GM18907 (cell line): ENCODE measurements around the gene UBC.

Experiments used
- ATAC-seq: cut with Tn5 transposase; IDR thresholded peaks from one replicate; pipeline ENCODE4 v1.9.1; 2021; ENCODE audit warnings: mild to moderate bottlenecking, moderate library complexity; ENCODE audit not compliant: unreplicated experiment

UBC gene

DNA sequence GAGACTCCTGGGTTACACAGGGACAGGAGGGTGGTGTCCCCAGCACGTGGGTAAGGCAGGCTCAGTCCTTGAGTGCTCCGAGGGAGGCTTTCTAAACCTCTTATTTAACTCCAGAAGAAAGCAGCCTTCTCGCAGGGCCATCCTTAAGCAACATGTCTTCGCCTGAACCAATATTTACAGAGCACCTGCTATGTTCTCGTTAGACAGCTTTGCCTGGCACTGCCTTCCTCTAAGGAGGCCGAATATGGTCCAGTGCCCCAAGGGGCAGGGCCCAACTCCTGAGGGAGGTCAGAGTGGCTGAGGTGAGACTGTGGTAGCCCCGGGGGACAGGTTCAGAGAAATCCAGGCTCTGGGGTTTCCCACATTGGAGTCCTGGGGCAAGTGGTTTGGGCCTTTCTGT lies 48.7 kb downstream of the UBC start:
- ATAC-seq: no peak

DNA sequence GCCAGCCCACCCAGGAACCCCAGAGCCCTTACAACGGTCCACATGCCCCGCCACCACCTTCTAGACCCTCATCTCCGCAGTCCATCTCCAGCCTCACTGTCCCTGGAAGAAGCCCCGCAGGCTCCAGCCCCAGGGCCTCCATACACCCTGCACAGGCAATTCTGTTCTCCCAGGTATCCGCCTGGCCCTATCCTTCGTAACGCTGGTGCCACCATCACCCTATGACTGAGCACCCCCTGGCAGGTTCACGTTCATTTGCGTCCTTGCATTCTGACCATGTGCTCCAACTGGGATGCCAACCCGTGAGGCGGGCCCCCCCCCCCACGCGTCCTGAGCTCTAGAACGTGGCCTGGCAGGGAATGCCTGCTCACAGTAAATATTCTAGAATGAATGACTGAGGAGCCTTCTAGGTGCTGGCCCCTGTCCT lies 50.1 kb downstream of the UBC start:
- ATAC-seq: no peak

DNA sequence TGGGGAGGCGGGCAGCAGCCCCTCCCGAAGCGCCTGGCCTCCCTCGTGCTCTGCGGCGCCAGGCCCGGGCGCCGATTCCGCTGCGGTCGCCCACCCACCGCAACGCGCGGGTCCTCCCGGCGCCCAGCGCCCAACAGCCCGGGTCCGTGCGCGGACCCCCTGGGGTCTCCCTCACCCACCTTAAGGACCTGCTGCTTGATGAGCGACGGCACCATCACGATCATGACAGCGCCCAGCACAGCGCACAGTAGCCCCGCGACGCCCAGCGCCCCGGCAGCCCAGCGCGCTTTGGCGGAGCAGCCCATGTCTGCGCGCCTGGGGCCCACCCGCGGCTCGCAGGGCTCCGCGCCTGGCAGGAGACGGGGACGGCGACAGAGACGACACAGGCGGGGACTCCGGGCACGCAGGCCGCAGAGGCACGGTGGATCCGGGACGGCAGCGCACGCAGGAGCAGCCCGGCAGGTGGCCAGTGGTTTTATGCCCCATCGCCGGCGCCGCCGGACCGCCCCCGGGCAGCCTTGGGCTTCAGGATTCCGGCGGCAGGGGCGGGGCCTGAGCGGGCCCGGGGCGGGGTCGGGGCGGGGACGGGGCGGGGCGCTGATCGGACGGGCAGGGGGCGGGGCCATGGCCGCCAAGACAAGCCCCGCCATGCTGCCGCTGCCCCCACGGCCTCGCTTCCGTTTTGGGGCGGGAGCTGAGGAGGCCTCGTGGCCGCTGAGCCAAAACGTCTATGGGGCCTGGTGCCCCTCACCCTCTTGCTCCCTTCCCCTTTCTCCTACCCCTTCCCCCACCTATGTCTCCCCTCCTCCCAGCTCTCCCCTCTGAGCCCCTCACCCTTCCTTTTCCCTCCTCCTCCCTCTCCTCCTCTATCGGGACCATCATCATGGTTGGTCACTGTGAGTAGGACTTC lies 50.8 kb downstream of the UBC start, which contains the start of gene SCARB1:
Gene SCARB1, minus strand, starts transcription at position 449 of the 910 bp plus-strand sequence. Its CDS starts 144 bp downstream, at position 305.
- peak; percentile 78 for ATAC-seq

DNA sequence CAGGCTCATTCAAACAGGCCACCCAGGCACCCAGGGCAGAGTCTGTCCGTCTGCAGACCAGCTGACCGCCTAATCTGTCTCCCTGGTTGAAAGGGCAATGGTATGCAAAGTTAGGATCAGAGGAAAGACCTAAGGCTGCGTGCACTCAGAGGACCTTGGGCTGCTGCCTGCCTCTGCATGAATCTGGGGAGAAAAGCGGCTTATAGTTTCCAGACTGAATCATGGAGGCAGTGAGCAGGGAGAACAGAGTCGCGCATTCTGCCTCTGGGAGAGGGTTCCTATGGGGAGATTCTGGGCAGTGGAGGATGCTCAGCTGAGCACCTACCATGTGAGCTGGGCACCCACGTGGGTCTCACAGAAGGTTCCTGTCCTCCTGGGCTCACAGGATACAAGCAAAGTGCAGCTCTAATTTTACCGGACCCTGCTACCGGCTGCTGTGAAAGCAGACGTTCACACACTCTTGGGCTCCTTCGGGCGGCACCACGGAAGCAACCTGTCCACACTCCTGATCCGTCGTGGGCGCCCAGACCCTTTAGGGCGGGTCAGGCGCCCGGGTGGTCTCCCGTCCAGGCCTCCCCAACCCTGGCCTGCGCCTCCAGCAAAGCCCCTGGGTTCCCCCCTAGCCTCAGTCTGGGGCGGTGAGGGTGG lies 51.6 kb downstream of the UBC start:
- ATAC-seq: peak; percentile 24

DNA sequence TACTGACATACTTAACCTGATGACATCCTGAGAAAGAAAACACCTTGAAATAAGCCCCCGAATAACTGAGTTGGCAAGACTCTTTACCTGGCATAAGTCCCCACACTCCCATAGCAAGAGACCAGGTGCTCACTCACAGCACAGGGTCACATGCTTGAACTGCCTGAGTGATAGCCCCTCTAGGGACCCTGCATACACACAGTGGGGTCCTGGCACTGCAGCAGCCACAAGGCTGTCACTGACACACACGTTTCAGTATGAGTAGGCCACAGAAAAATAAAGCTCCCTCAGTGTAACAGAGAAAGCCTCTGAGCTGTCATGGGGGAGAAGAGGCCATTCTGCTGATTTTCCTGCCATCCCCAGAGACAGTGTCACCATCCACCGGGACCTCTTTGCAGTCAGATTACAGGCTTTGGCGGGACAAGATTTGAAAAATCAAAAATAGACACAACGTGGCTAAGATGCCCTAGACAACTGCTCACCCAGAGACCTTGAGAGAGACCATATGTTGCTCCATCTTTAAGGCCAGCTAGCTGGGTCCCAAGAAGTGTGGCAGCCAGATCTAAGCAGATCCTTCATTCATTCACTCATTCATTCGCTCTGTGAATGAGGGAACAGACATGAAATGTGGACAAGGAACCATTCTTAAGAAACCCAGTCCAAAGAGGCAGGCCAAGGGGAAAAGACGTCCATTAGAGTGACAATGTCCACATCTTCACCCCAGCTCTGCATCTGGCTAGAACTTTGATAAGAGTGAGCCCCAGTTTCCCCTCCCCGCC lies 52.4 kb downstream of the UBC start:
- no peak for ATAC-seq
